Measurements from ENCODE around the gene POLR2H.

Gene POLR2H

DNA sequence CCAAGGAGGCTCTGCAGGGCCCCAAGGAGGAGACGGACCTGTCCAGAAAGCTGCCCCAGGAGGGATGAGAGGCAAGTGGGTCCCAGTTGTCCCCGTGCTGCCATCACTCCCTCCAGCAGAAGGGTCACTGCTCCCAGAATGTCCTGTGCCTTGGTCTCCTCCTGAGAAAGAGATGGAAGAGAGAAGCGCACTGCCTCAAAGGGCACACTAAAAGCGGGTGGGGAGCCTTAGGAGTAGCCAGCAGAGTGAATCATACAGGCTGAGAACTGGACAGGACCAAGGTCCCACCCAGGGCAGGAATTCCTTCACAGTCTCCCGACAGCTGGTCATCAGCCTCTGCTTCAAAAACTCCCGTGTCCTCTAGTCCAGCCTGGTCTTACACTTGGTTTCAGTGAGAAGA lies 11.9 kb downstream of the POLR2H start:
- no peak for DNase-seq

DNA sequence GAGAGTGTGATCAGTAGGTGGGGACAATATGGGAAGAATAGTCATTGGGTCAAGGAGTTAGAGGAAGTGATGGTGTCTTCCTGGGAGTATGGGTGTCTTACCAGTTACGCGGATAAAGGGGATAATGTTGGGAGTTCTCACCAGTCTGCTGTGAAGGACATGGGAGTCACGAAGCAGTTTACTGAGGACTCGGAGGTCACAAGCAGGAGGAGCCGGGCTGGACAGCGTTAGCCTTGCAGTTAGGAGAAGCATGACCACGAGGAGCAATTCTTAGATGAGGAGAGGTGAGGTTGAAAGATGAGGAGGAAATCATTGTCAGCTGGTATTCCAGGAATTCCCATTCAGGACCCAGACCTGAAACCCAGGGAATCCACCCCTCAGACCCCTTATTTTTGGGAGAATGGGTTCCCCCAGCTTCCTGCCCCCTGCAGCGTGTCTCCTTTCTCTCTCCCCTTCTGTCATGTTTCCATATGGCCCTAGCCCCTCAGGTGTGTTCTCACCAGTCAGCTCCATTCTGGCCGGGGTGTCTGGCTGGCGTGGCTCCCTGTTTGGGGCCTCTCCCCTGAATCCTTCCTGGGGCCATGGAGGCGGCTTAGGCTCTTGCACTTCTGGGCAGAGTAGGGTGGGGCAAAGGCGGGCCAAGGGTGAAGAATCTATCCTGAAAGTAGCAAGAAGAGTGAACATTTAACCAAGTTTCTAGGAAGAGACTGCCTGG lies 14.4 kb downstream of the POLR2H start:
- no peak for DNase-seq

DNA sequence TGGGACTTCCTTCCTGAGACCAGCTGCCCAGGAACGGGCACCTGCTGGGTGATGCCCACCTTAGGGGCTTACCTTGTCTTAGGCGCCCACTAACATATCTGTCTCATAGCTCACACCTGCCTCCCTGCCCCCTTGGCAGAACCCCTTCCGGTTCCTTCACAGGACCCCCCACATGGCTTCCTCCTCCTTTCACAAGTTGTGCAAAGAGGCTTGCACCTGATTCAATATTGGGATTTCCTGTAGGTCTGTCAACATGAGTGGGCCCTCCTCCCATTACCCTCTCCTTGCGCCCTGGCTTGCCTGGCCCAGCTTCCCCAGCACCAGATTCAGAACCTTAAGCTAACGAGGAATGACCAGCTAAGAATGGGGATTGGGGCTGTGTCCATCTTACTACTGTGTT lies 15.9 kb downstream of the POLR2H start:
- DNase-seq: no peak

DNA sequence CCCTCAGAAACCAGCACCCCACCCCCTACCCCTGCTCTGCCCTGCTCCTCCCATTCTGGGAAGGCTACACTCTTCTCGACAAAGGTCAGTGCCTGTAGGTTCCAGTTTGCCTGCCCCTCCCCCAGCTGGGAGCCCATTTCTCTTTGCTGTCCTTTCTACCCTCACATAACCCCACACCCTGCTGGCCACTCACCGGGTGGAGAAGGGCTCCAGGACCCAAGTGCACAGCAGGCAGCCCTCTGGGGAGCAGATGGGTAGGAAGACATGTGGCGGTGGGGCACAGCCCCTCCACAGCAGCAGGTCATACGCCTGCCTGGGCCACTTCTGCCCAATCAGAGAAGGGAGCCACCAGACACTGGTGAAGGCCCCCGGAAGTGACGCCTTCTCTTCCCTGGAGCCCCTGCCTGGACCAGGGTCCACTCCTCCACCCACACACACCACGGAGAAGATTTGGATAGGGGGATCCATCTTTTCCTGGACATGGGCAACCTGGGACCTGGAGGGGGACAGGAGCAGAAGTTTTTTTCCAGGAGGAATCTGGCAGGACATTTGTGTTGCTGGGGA lies 16.5 kb downstream of the POLR2H start, which contains the start of gene THPO:
THPO (minus strand) TSS at position 326 of the 564 bp plus-strand sequence. CDS start 1,948 bp downstream, outside the sequence.
- no peak for DNase-seq

DNA sequence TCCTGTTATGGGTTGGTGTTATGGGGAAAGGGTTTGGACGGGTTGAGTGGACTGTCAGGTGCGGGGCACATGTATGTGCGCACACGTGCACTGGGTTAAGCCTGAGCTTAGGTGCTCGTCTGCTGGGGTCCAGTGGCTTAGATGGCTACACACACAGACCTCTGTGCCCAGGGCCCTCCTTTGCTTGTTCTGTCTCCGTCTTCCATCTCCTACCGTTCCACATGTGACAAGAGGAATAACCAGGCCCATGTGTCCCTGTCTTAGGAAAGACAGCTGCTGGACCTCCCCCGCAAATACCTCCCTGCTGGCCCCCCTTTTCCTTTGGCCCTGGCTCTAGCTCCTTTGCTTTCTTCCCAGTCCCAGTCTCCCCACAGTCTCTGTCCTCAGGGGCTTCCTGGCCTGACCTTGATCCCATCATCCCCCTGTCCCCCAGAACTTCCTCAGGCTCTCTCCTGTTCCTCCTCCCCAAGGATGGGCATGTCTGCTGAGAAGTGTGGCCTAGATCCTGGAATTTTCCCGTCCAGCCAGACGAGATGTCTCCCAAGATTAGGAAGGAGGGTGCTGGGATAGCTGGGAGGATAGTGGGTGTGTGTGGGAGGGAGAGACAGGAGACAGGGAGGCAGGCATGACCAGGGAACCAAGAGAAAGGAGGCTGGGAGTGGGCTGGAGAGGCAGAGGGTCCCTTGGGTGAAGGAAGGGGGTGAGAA lies 17.3 kb downstream of the POLR2H start:
- no peak for DNase-seq

DNA sequence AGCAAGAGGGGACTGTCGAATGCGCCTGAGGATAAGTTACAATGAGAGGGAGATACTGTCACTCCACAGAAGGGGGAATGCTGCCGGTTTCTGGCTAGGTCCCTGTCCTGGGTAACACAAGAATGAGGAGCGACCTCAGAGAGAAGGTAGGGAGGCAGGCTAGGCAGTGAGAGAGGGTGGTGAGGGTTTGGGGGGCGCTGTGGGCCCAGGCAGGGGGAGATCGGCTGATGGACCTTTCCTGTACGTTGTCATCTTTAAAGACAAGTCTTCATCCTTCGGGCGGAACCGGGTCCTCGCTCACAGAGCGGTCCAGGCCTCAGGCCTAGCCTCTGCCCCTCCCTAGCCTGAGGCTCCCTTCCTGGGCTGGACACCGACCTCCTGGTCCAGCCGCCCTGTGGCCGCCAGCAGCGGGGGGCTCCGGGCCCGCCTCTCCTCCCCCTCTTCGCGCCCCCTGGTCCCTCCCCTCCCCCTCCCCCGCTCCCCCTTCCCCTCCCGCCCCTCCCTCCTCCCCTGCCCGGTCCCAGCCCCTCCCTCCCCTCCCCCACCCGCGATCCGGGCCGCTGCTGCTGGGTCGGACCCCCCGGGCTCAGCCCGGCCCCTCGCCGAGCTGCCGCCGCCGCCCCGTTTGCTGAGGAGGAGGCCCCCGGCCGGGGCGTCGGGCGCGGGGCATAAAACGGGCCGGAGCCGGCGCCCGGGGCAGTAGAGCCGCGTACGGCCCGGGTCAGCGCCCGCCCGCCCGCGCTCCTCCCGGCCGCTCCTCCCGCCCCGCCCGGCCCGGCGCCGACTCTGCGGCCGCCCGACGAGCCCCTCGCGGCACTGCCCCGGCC lies 18.1 kb downstream of the POLR2H start, which contains the start of gene CHRD:
CHRD (plus strand) TSS at position 697 of the 827 bp plus-strand sequence. CDS start 265 bp downstream, outside the sequence.
- no peak for DNase-seq

DNA sequence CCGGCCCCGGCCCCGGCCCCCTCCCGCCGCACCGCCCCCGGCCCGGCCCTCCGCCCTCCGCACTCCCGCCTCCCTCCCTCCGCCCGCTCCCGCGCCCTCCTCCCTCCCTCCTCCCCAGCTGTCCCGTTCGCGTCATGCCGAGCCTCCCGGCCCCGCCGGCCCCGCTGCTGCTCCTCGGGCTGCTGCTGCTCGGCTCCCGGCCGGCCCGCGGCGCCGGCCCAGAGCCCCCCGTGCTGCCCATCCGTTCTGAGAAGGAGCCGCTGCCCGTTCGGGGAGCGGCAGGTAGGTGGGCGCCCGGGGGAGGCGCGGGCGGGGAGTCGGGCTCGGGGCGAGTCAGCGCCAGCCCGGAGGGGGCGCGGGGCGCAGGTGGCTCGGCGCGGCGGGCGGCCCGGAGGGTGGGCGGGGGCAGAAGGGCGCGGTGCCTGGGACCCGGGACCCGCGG lies 18.7 kb downstream of the POLR2H start:
- DNase-seq: peak; percentile 35

DNA sequence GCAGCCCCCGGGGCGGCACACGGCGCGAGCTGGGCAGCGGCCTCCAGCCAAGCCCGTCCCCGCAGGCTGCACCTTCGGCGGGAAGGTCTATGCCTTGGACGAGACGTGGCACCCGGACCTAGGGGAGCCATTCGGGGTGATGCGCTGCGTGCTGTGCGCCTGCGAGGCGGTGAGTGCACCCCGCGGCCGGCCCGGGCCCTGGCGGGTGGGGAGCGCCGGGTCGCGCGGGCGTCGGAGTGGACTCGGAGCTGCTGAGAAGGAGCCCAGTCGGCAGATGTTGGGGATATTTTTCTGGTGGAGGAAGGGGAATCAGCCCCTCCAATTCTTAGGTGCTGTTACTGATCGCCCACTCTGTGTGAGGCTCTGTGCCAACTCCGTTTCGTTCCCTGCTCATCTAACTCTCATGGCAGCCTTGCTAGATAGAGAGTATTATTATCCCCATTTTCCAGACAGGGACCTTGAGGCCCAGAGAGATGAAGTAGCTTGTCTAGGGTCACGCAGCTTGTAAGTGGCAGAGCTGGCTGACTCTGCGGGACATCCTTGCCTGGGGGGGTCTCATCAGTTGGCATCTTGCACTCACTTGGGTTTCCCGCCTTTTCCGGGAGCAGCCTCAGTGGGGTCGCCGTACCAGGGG lies 19.2 kb downstream of the POLR2H start:
- DNase-seq: no peak

DNA sequence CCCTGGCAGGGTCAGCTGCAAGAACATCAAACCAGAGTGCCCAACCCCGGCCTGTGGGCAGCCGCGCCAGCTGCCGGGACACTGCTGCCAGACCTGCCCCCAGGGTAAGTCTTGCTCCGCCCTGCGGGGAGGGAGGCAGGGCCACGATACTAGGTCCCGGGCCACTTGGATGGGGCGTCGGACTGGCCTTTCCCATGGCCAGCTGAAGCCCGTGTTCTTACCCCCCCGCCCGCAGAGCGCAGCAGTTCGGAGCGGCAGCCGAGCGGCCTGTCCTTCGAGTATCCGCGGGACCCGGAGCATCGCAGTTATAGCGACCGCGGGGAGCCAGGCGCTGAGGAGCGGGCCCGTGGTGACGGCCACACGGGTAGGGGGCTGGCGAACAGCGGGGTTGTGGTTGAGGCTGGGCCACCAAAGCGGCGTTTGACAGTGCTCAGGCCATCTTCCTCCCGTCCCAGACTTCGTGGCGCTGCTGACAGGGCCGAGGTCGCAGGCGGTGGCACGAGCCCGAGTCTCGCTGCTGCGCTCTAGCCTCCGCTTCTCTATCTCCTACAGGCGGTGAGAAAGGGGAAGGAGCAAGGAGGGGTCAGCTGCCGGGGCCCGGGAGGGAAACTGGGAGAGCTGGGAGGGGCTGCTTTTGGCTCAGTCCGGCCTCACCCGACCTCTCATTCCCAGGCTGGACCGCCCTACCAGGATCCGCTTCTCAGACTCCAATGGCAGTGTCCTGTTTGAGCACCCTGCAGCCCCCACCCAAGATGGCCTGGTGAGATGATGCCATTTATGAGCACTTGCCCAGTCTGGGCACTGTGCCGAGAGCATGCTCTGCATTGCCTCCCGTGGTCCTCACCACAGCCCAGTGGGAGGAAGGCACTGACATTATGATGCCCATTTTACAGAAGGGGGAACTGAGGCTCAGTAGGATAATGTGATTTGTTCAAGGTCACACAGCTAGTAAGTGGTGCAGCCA lies 20.0 kb downstream of the POLR2H start:
- DNase-seq: no peak

DNA sequence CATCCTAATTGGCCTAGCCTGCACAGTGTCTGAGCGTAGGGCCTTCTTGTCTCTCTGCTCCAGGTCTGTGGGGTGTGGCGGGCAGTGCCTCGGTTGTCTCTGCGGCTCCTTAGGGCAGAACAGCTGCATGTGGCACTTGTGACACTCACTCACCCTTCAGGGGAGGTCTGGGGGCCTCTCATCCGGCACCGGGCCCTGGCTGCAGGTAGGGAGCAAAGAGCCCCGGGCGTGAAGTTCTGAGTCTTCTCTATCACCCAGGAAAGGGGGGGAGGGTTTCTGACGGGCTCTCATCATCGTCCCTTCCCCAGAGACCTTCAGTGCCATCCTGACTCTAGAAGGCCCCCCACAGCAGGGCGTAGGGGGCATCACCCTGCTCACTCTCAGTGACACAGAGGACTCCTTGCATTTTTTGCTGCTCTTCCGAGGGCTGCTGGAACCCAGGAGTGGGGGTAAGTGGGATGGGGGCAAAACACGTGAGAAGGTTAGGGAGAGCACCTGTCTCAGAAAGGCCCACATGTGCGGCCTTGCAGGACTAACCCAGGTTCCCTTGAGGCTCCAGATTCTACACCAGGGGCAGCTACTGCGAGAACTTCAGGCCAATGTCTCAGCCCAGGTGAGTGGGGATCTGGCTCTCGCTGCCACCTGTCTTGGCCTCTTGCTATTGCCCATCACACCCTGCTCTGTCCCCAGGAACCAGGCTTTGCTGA lies 21.0 kb downstream of the POLR2H start:
- DNase-seq: no peak

DNA sequence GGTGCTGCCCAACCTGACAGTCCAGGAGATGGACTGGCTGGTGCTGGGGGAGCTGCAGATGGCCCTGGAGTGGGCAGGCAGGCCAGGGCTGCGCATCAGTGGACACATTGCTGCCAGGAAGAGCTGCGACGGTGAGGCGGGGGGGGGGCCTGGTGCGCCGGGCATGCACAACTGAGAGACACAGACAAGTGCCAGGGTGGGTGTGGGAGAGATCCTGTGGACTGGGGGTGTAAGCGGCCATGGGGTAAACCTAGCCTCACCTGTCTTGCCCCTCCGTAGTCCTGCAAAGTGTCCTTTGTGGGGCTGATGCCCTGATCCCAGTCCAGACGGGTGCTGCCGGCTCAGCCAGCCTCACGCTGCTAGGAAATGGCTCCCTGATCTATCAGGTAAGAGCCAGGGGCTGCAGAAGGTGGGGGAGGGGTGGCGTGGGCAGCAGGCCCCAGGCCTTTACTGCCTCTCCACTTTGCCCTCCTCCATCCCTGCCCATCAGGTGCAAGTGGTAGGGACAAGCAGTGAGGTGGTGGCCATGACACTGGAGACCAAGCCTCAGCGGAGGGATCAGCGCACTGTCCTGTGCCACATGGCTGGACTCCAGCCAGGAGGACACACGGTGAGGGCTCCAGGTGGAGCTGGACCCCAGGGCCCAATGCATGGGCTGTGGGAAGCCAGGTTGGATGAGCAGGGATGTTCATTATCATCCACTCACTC lies 21.7 kb downstream of the POLR2H start:
- no peak for DNase-seq

DNA sequence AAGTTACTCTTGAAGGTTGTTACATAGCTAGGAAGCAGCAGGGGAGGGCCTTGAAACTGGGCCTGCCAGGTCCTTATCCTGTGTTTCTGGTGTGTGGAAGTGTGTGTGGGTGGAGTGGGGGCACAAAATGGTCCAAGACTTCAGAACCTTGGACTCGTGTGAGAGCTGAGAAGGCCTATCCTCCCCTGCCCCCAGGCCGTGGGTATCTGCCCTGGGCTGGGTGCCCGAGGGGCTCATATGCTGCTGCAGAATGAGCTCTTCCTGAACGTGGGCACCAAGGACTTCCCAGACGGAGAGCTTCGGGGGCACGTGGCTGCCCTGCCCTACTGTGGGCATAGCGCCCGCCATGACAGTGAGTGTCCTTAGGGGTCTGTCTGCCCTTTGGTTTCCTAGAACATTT lies 22.8 kb downstream of the POLR2H start:
- no peak for DNase-seq

DNA sequence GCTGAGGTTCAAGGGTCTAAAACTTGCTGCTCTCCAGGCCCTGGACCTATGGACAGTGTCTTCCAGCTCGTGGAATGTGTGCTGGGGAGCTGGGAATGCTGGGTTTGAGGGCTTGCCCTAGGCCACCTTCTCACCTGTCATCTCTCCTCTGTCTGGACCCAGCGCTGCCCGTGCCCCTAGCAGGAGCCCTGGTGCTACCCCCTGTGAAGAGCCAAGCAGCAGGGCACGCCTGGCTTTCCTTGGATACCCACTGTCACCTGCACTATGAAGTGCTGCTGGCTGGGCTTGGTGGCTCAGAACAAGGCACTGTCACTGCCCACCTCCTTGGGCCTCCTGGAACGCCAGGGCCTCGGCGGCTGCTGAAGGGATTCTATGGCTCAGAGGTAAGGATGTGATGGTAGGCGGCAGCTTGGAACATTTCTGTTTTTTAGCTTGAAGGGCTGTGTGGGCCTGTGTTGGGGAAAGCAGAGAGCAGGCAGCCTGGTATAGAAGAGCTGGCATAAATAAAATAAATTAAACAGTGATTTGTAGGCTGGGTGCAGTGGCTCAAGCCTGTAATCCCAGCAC lies 23.4 kb downstream of the POLR2H start:
- no peak for DNase-seq

DNA sequence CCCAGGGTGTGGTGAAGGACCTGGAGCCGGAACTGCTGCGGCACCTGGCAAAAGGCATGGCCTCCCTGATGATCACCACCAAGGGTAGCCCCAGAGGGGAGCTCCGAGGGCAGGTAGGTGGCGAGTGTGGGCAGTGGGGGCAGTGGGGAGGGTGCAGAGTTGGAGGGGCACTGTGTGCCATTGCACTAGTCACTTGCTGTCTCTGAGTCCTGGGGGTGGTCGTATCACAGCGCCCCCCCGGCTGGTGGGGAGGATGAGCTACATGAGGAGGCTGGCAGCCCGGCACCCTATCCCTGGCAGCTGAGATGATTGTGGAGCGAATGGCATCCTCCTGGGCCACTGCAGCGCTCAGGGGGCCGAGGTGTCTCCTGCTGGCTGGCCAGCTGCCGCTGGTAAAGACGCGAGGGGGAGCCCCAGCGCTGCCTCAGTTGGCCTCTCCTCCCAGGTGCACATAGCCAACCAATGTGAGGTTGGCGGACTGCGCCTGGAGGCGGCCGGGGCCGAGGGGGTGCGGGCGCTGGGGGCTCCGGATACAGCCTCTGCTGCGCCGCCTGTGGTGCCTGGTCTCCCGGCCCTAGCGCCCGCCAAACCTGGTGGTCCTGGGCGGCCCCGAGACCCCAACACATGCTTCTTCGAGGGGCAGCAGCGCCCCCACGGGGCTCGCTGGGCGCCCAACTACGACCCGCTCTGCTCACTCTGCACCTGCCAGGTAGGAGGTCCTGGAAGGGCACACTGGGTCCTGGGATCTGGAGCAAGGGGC lies 24.7 kb downstream of the POLR2H start:
- no peak for DNase-seq

DNA sequence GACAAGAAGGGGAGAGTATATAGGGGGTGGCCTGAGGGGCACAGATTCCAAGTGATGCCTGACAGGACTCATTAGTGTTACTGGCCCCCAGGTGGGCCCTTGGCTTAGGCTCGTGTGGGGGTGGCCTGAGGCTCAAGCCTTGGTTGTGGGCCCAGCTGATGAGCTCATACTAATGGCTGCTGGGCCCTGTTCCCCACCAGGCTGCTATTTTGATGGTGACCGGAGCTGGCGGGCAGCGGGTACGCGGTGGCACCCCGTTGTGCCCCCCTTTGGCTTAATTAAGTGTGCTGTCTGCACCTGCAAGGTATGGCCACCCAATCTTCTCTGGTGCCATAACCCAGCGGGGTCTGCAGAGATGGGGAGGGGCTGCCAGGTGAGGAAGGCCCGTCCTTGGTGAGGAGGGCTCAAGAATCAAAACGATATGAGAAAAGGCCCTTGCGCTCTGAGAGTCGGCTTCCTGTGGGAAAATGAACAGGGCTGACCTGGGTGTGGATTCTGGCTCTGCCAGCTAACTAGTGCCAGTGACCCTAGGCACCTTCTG lies 25.7 kb downstream of the POLR2H start:
- no peak for DNase-seq

DNA sequence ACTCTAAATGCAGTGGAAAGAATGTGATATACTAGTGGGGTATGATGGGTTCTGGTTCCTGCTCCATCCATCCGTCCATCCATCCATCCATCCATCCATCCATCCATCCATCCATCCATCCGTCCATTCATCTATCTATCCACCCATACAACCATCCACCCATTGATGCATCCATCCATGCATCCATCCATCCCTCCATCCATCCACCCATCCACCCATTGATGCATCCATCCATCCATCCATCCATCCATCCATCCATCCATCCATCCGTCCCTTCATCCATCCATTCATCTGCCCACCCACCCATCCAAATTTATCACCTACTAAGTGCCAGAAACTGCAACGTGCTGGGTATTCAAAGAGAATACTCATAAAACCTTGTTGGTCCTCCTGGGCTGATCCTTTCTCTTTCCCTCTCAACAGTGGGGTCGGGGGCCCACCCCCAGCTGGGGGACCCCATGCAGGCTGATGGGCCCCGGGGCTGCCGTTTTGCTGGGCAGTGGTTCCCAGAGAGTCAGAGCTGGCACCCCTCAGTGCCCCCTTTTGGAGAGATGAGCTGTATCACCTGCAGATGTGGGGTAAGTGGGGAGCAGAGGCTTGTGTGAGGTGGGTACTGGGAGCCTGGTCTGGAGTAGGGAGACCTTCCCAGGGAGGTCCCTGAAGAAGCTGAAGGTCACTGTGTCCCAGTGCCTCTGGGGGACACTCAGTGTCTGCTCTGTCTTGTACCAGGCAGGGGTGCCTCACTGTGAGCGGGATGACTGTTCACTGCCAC lies 26.8 kb downstream of the POLR2H start:
- DNase-seq: no peak

DNA sequence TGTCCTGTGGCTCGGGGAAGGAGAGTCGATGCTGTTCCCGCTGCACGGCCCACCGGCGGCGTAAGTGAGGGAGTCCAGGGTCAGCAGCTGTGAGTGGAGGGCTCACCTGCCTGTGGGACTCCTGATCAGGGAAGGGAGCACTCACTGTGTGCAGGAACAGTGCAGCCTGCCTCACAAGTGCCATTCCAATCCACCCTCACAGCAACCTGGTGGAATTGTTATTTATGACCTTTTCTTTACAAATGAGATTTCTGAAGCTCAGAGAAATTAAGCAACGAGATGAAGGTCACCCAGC lies 27.4 kb downstream of the POLR2H start:
- DNase-seq: no peak

DNA sequence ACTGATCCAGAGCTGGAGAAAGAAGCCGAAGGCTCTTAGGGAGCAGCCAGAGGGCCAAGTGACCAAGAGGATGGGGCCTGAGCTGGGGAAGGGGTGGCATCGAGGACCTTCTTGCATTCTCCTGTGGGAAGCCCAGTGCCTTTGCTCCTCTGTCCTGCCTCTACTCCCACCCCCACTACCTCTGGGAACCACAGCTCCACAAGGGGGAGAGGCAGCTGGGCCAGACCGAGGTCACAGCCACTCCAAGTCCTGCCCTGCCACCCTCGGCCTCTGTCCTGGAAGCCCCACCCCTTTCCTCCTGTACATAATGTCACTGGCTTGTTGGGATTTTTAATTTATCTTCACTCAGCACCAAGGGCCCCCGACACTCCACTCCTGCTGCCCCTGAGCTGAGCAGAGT lies 27.9 kb downstream of the POLR2H start:
- DNase-seq: no peak
